Upper lobe of left lung (tissue), 6 donors: ENCODE data around the gene RBM20. TPM values are rescaled to one million over a fixed set of nuclear protein-coding genes. Genes with fewer than 3 reads are reported as not detected.

ENCODE experiments used
- ATAC-seq, 2 donors: fragments of 200-7000 bp; cut with Tn5 transposase; one replicate each; pipeline ENCODE4 v1.9.1; 2022; ENCODE audit warnings: mild to moderate bottlenecking in 2 of 2, moderate library complexity in 2 of 2; ENCODE audit not compliant: low FRiP score in 2 of 2
- DNase-seq, 2 donors: peaks; one replicate each; pipeline ENCODE4 v3.0.0-alpha.2; 2019 to 2020
- H3K27ac ChIP-seq, 4 donors: fragments of 200-600 bp; sonication (generic); one replicate each; pipeline ENCODE4 v1.5.1; 2016 to 2019
- H3K27me3 ChIP-seq, 4 donors: fragments of 200-600 bp; sonication (generic); one replicate each; pipeline ENCODE4 v1.5.1; 2017 to 2019
- H3K36me3 ChIP-seq, 4 donors: fragments of 200-600 bp; sonication (generic); one replicate each; pipeline ENCODE4 v1.5.1; 2016 to 2019
- H3K4me1 ChIP-seq, 4 donors: fragments of 200-600 bp; sonication (generic); one replicate each; pipeline ENCODE4 v1.5.1; 2018 to 2019
- H3K4me3 ChIP-seq, 4 donors: fragments of 200-600 bp; sonication (generic); one replicate each; pipeline ENCODE4 v1.5.1; 2017 to 2019; ENCODE audit warnings: mild to moderate bottlenecking in 2 of 4, moderate library complexity in 1 of 4
- H3K9me3 ChIP-seq, 4 donors: fragments of 200-600 bp; sonication (generic); one replicate each; pipeline ENCODE4 v1.5.1; 2018 to 2019
- EP300 ChIP-seq, 4 donors: sonication (generic); formaldehyde crosslinking; IDR thresholded peaks; one replicate each; pipeline ENCODE4 v1.5.1; 2017; ENCODE audit warnings: antibody characterized with exemption in 4 of 4, control low read depth in 2 of 4
- POLR2A ChIP-seq, 4 donors: fragments of 450-650 bp; IDR thresholded peaks; one replicate each; pipeline ENCODE4 v1.5.1; 2016 to 2017; ENCODE audit warnings: antibody characterized with exemption in 4 of 4, mild to moderate bottlenecking in 2 of 4
- POLR2AphosphoS5 ChIP-seq, 2 donors: sonication (generic); formaldehyde crosslinking; IDR thresholded peaks; one replicate each; pipeline ENCODE4 v1.5.1; 2017; ENCODE audit warnings: antibody characterized with exemption in 2 of 2
- WGBS, 2 donors: methylation state at CpG; one replicate each; pipeline ENCODE4 v1.1.5; 2017 to 2018; 5-methylcytosine and 5-hydroxymethylcytosine counted together
- total RNA-seq, 6 donors: library from RNA; depleted of rRNA in 4 of 6; stranded (reverse); fragments of >200 nt in 4 of 6; gene quantifications; one replicate each; pipeline versions ENCODE4 v1.1.0 to v1.2.1, GENCODE V29; 2016 to 2021
- TF ChIP-seq, protein P1 (sequence below), 6 experiments: fragments of 450-650 bp in 4 of 6; fragments of 200-600 bp in 2 of 6; sonication (generic) in 2 of 6; IDR thresholded peaks; one replicate each; pipeline ENCODE4 v1.5.1; 2016 to 2019; ENCODE audit warnings: antibody characterized with exemption in 6 of 6
- donor health status: DM: no; HTN: no; CAD: no; lungs with moderate emphysema.
- donor health status: DM: no; HTN: yes; CAD: no; lungs with severe emphysema.

Gene RBM20
- total RNA-seq, 6 donors from 2014 or later: 0.11 to 7.5 (median 1.5) TPM

DNA sequence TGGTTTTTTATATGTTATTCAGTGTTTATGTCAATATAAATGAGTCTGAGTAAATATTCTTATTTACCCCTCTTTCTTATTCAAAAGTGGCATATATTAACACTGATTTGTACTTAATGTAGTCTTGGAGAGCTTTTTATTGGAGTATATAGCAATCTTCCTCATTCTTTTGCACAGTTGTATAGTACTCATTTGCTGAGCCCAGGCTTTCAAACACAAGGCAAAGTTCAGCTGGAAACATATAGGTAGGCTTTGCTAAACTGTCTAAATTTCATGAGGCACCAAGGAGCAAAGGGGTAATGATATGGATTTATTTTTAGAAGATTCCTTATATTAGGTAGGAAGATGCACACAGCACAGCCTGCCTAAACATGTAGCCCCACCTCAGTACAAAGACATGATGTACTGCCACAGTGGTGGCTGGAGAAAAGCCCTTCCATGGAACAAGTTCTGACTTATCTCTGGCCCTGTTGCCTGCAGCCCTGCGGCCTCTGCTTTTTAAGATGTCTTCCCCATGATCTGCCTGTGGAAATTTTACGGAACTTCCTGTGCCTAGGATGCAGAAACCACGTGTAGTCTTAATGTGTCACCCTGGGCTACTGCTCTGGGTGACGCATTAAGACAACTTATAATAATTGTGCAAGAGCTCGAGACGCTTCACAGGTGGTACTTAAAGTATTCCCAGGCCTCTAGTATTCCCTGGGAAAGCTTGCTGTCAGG is 218.0 kb downstream of the RBM20 start:
- Histone ChIP-seq H3K4me1 (peaks cover 69 to 87% (median 73%) of the 10 kb centered on the region in 4 donors), H3K27ac (peak overlapping the region; percentile 1 to 91 (median 66)), H3K36me3 (no peaks in the 10 kb centered on the region), H3K9me3 (no peaks in the 10 kb centered on the region), H3K27me3 (no peaks in the 10 kb centered on the region), H3K4me3 (no peak overlapping the region)
- DNase-seq (peak in 1 of 2 donors; percentile 76), ATAC-seq (peak; percentile 10 to 21)
- 32 to 77% methylated on average over 6 of the region's 6 CpGs for WGBS, 2 donors
- TF ChIP-seq POLR2AphosphoS5 (IDR thresholded peaks at IDR 0.05) (peak; percentile 48 to 66), EP300 (IDR thresholded peaks at IDR 0.05) (peak in 1 of 4 donors; percentile 86), POLR2A (IDR thresholded peaks at IDR 0.05) (peak in 1 of 4 donors; percentile 42)
- TF ChIP-seq, protein P1, sequence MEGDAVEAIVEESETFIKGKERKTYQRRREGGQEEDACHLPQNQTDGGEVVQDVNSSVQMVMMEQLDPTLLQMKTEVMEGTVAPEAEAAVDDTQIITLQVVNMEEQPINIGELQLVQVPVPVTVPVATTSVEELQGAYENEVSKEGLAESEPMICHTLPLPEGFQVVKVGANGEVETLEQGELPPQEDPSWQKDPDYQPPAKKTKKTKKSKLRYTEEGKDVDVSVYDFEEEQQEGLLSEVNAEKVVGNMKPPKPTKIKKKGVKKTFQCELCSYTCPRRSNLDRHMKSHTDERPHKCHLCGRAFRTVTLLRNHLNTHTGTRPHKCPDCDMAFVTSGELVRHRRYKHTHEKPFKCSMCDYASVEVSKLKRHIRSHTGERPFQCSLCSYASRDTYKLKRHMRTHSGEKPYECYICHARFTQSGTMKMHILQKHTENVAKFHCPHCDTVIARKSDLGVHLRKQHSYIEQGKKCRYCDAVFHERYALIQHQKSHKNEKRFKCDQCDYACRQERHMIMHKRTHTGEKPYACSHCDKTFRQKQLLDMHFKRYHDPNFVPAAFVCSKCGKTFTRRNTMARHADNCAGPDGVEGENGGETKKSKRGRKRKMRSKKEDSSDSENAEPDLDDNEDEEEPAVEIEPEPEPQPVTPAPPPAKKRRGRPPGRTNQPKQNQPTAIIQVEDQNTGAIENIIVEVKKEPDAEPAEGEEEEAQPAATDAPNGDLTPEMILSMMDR (IDR thresholded peaks at IDR 0.05): no peak

DNA sequence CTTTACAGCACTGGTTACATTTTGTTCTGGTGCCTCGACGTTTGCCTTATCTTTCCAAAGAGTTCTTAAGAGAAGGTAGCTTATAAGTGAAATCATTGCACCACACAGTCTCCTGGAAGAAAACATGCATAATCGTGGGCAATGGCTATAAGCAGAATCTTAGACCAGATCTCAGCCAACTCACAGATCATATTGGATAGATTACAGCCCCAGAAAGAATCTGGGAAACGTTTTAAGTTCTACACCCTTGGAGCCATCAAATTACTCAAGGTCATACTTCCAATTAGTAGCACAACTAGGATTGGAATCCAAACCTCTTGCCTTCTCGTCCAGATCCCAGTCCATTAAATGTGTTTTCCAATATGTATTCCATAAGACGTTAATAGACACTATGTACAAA is 218.8 kb downstream of the RBM20 start:
- no peak for ATAC-seq
- Histone ChIP-seq H3K4me1 (peaks cover 61 to 78% (median 71%) of the 10 kb centered on the region in 4 donors), H3K27ac (peak overlapping the region; percentile 1 to 91 (median 66)), H3K27me3 (no peaks in the 10 kb centered on the region), H3K4me3 (no peak overlapping the region), H3K36me3 (no peaks in the 10 kb centered on the region), H3K9me3 (no peaks in the 10 kb centered on the region)
- no peak for DNase-seq
- TF ChIP-seq, protein P1 (IDR thresholded peaks at IDR 0.05): no peak
- TF ChIP-seq POLR2AphosphoS5 (IDR thresholded peaks at IDR 0.05): no peak
- 80 to 82% methylated on average over 6 of the region's 6 CpGs for WGBS, 2 donors

DNA sequence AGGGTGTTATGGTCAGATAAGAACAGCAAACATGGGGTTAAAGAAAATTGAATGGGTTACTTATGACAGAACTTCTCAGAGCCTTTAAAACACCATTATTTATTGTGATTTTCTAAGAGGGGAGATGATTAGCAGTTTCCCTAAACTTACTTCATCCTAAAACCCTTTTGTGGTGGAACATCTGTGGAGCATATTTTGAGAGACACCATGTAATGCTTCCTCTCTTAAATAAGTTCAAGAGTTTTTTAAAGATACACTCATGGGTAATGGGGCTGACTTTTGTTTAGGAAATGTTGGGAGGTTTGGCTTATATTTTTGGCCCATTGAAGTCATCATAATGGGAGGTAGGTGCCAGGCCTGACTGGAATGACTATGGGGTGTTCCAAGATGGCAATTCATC is 219.2 kb downstream of the RBM20 start:
- Histone ChIP-seq H3K4me3 (no peak overlapping the region), H3K9me3 (no peaks in the 10 kb centered on the region), H3K27me3 (no peaks in the 10 kb centered on the region), H3K27ac (peak overlapping the region in 3 of 4 donors; percentile 89 to 91 (median 90)), H3K36me3 (no peaks in the 10 kb centered on the region), H3K4me1 (peaks cover 57 to 76% (median 70%) of the 10 kb centered on the region in 4 donors)
- TF ChIP-seq, protein P1 (IDR thresholded peaks at IDR 0.05): no peak
- TF ChIP-seq EP300 (IDR thresholded peaks at IDR 0.05) (no peak), POLR2A (IDR thresholded peaks at IDR 0.05) (no peak), POLR2AphosphoS5 (IDR thresholded peaks at IDR 0.05) (no peak)
- DNase-seq (no peak), ATAC-seq (no peak)

DNA sequence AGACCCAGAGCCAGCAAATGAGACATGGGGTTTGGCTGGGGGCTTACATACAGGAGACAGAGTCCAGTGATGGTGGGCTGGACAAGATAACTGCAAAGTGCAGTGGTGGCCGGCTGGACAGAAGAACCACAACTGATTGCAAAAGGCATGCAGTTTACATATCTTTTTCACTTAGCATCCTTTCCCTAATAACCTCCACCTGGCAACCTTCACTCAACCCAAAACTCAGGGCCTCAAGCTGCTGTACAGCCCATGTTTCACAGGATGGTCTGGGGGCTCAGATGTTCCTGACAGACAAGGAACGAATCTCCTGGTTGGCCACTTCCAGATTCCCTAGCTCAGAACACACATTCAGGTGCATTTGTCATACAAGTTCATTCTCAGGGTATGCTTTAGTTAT is 219.8 kb downstream of the RBM20 start:
- H3K9me3 ChIP-seq: no peaks in the 10 kb centered on the region
- TF ChIP-seq, protein P1 (IDR thresholded peaks at IDR 0.05): no peak
- no peak for TF ChIP-seq POLR2AphosphoS5 (IDR thresholded peaks at IDR 0.05)
- no peak for TF ChIP-seq POLR2A (IDR thresholded peaks at IDR 0.05)
- TF ChIP-seq EP300 (IDR thresholded peaks at IDR 0.05): no peak
- no peak for ATAC-seq
- H3K27me3 ChIP-seq: no peaks in the 10 kb centered on the region
- H3K27ac ChIP-seq: peak overlapping the region; percentile 82 to 91 (median 90)
- 92 to 97% methylated on average over 2 of the region's 2 CpGs for WGBS, 2 donors
- DNase-seq: no peak
- H3K4me3 ChIP-seq: no peak overlapping the region
- no peaks in the 10 kb centered on the region for H3K36me3 ChIP-seq
- peaks cover 53 to 71% (median 66%) of the 10 kb centered on the region in 4 donors for H3K4me1 ChIP-seq
